Testis (tissue), 2 donors: ENCODE measurements around the gene HEATR5B.

Experiments
- POLR2A ChIP-seq: fragments of 450-650 bp; IDR thresholded peaks from one replicate; pipeline ENCODE4 v1.6.1; 2017; ENCODE audit warnings: antibody characterized with exemption, mild to moderate bottlenecking, moderate library complexity
- TF ChIP-seq, protein P1 (sequence below), 3 experiments: fragments of 450-650 bp in 2 of 3; fragments of 200-600 bp in 1 of 3; sonication (generic) in 1 of 3; IDR thresholded peaks; one replicate each; pipeline ENCODE4 v1.5.1; 2016 to 2019; ENCODE audit warnings: antibody characterized with exemption in 3 of 3, mild to moderate bottlenecking in 2 of 3, moderate library complexity in 1 of 3

DNA sequence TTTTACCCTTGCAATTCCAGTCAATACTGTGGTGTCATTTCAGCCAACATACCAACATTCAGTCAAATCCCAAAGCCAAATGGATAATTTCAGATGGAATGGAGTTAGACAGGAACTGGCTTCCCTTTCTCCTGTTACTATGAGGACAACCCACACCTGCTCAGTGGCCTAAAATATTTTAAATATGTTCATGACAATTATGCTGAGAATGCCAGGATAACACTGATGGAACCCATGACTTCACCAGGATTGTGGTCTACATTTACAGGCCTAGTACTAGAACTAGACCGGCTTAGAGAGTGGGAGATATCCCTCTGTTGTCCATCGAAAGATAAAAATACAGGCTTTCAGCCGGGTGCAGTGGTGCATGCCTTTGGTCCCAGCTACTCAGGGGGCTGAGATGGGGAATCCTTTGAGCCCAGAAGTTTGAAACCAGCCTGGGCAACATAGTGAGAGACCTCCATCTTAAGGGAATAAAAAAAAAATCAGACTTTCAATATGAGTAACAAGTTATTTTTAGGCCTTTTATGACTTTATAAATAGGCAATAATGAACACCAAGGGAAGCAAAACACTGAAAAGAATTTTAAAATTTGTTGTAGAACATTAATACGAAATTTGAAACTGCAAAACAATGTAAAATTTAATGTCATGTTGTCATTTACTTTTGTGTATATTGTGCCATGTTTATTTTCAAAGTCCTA, 14.4 kb upstream of the HEATR5B start:
- TF ChIP-seq, protein P1, sequence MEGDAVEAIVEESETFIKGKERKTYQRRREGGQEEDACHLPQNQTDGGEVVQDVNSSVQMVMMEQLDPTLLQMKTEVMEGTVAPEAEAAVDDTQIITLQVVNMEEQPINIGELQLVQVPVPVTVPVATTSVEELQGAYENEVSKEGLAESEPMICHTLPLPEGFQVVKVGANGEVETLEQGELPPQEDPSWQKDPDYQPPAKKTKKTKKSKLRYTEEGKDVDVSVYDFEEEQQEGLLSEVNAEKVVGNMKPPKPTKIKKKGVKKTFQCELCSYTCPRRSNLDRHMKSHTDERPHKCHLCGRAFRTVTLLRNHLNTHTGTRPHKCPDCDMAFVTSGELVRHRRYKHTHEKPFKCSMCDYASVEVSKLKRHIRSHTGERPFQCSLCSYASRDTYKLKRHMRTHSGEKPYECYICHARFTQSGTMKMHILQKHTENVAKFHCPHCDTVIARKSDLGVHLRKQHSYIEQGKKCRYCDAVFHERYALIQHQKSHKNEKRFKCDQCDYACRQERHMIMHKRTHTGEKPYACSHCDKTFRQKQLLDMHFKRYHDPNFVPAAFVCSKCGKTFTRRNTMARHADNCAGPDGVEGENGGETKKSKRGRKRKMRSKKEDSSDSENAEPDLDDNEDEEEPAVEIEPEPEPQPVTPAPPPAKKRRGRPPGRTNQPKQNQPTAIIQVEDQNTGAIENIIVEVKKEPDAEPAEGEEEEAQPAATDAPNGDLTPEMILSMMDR (IDR thresholded peaks at IDR 0.05) = no peak
- TF ChIP-seq POLR2A = no peak
